Activated CD4-positive, alpha-beta T cell treated with anti-CD3 and anti-CD28 coated beads, Interleukin-10, Interleukin-2, amounts not matched to agents 100 ng/mL and 50 ng/mL, durations not matched to agents 16 hours and 8 hours (primary cell): Measurements from ENCODE around the gene CCDC148.

ENCODE experiments used
- DNase-seq: peaks from one replicate; pipeline ENCODE4 v3.0.0-alpha.2; 2020

CCDC148 gene

GRCh38 chr2:158143703-158144360, 312.7 kb downstream of the CCDC148 start:
- no peak for DNase-seq

GRCh38 chr2:158142568-158143332, 313.8 kb downstream of the CCDC148 start:
- DNase-seq: no peak

- no peak for DNase-seq
Observed at GRCh38 chr2:158142165-158142564, 314.4 kb downstream of the CCDC148 start.

GRCh38 chr2:158140201-158140600, 316.4 kb downstream of the CCDC148 start:
- DNase-seq: no peak

GRCh38 chr2:158138255-158138654, 318.3 kb downstream of the CCDC148 start:
- DNase-seq: no peak

GRCh38 chr2:158135096-158135495, 321.5 kb downstream of the CCDC148 start:
- no peak for DNase-seq

GRCh38 chr2:158134655-158135054, 321.9 kb downstream of the CCDC148 start:
- no peak for DNase-seq

GRCh38 chr2:158134055-158134454, 322.5 kb downstream of the CCDC148 start:
- DNase-seq: no peak

- no peak for DNase-seq
Observed at GRCh38 chr2:158131919-158132566, 324.5 kb downstream of the CCDC148 start.

GRCh38 chr2:158131483-158131912, 325.1 kb downstream of the CCDC148 start:
- no peak for DNase-seq

GRCh38 chr2:158130832-158131473, 325.6 kb downstream of the CCDC148 start:
- DNase-seq: no peak

GRCh38 chr2:158129037-158129436, 327.5 kb downstream of the CCDC148 start:
- no peak for DNase-seq

GRCh38 chr2:158128168-158128973, 328.2 kb downstream of the CCDC148 start:
- DNase-seq: no peak

GRCh38 chr2:158127380-158127804, 329.2 kb downstream of the CCDC148 start:
- no peak for DNase-seq

- DNase-seq: no peak
Observed at GRCh38 chr2:158125756-158126498, 330.6 kb downstream of the CCDC148 start.

- no peak for DNase-seq
Observed at GRCh38 chr2:158124896-158125295, 331.7 kb downstream of the CCDC148 start.
